WTC11 (cell line): ENCODE data around the gene SFMBT1. TPM values are rescaled to one million over a fixed set of nuclear protein-coding genes. Genes with fewer than 3 reads are reported as not detected.
"Not testable (repeated sequence)": the region's sequence is repeated elsewhere in the genome, so short reads cannot be mapped to it uniquely, and the experiment has no call there.

Experiments
- ATAC-seq: fragments of 200-7000 bp; cut with Tn5 transposase; 2 replicates; pipeline ENCODE4 v1.10.0; 2021; ENCODE audit warnings: mild to moderate bottlenecking, moderate library complexity
- CTCF ChIA-PET: fragments of 300-600 bp; sonication (Branson Sonifier 250); formaldehyde crosslinking; loops from one replicate; lab custom pipeline; 2021; ENCODE audit warnings: antibody characterized with exemption; lab: Charles Lee
- POLR2A ChIA-PET: fragments of 350-600 bp; sonication (Branson Sonifier 250); formaldehyde crosslinking; loops from one replicate; lab custom pipeline; 2021; ENCODE audit warnings: antibody characterized with exemption; lab: Charles Lee
- DNase-seq: peaks from one replicate; pipeline ENCODE4 v3.0.0; 2021; ENCODE audit warnings: low spot score
- H3K27ac Mint-ChIP-seq: 2 replicates; pipeline ENCODE4 v1.8.0; 2021; ENCODE audit warnings: mixed read lengths
- H3K27me3 Mint-ChIP-seq: 2 replicates; pipeline ENCODE4 v1.8.0; 2021; ENCODE audit warnings: low read depth, mild to moderate bottlenecking, moderate library complexity, mixed read lengths
- H3K36me3 Mint-ChIP-seq: 2 replicates; pipeline ENCODE4 v1.8.0; 2021; ENCODE audit warnings: mixed read lengths
- H3K4me1 Mint-ChIP-seq: 2 replicates; pipeline ENCODE4 v1.8.0; 2022; ENCODE audit warnings: mixed read lengths
- H3K4me3 Mint-ChIP-seq: 2 replicates; pipeline ENCODE4 v1.8.0; 2021; ENCODE audit warnings: mild to moderate bottlenecking, moderate library complexity, mixed read lengths
- H3K9me3 Mint-ChIP-seq: 2 replicates; pipeline ENCODE4 v1.8.0; 2021; ENCODE audit warnings: mixed read lengths
- ELF4 ChIP-seq: sonication (generic); formaldehyde crosslinking; IDR thresholded peaks from 2 replicates; pipeline ENCODE4 v1.8.1; 2022; ENCODE audit warnings: low read depth, mild to moderate bottlenecking, moderate library complexity, missing genetic modification reagents
- ETV6 ChIP-seq: sonication (generic); formaldehyde crosslinking; IDR thresholded peaks from 2 replicates; pipeline ENCODE4 v1.8.1; 2022; ENCODE audit warnings: mild to moderate bottlenecking, missing genetic modification reagents
- FOXP1 ChIP-seq: sonication (generic); formaldehyde crosslinking; IDR thresholded peaks from 2 replicates; pipeline ENCODE4 v1.8.0; 2022; ENCODE audit warnings: missing genetic modification reagents, mild to moderate bottlenecking, moderate library complexity, borderline replicate concordance
- IRF2 ChIP-seq: sonication (generic); formaldehyde crosslinking; IDR thresholded peaks from 2 replicates; pipeline ENCODE4 v1.8.0; 2022; ENCODE audit warnings: low read depth, missing genetic modification reagents, borderline replicate concordance
- ZNF138 ChIP-seq: sonication (generic); formaldehyde crosslinking; conservative IDR thresholded peaks from 2 replicates; pipeline ENCODE4 v1.8.1; 2022; ENCODE audit warnings: mild to moderate bottlenecking, moderate library complexity, missing genetic modification reagents
- ZNF317 ChIP-seq: sonication (generic); formaldehyde crosslinking; IDR thresholded peaks from 2 replicates; pipeline ENCODE4 v1.8.1; 2023; ENCODE audit warnings: low read depth, mild to moderate bottlenecking, moderate library complexity, missing genetic modification reagents, borderline replicate concordance
- total RNA-seq: library from RNA; stranded (reverse); gene quantifications from 3 replicates; pipeline ENCODE4 v1.2.3, GENCODE V29; 2021
- TF ChIP-seq, protein P1 (sequence below): sonication (generic); formaldehyde crosslinking; IDR thresholded peaks from 2 replicates; pipeline ENCODE4 v1.8.1; 2023; ENCODE audit warnings: mild to moderate bottlenecking, missing genetic modification reagents
- TF ChIP-seq, protein P2 (sequence below): sonication (generic); formaldehyde crosslinking; IDR thresholded peaks from 2 replicates; pipeline ENCODE4 v1.8.1; 2022; ENCODE audit warnings: missing genetic modification reagents, borderline replicate concordance
- TF ChIP-seq, protein P3 (sequence below): sonication (generic); formaldehyde crosslinking; IDR thresholded peaks from 2 replicates; pipeline ENCODE4 v1.8.0; 2022; ENCODE audit warnings: missing genetic modification reagents
- TF ChIP-seq, protein P4 (sequence below): sonication (generic); formaldehyde crosslinking; IDR thresholded peaks from 2 replicates; pipeline ENCODE4 v1.8.0; 2023; ENCODE audit warnings: mild to moderate bottlenecking, missing genetic modification reagents
- TF ChIP-seq, protein P5 (sequence below): fragments of 200-600 bp; IDR thresholded peaks from 2 replicates; pipeline ENCODE4 v1.8.0; 2022; ENCODE audit warnings: antibody characterized with exemption

SFMBT1 gene
- total RNA-seq, 1 experiment from 2014 or later = 20.9 TPM

DNA sequence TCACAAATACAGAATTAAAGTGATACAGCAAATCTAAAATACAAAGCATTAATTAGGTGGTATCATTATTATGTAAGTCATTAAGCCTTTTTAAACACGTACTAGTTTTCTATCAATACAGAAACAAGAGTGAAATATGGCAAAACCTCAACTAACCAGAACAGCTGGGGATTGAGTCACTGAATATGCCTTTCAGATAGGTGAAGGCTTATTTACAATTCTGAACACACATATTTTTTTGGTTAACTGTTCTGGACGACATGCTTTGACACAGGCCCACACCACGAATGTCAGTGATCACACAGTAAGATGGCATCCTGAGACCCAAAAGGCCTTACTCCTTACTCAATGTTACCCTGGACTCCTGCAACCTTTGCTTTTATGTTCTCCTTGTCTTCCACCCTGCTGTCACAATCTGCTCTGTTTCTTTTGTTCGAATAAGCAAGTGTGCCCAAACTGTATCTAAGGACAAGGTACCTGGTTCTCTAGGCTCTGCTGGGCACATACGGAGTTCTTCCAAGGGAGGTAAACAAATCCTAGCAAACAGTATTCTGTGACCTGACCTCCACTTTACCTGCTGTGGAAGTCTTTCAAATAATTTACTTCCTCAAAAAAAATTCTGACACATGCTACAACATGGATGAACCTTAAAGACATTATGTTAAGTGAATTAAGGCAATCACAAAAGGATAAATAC, 7.0 kb downstream of the SFMBT1 start:
- Mint-ChIP-seq H3K27me3 (peaks cover 6% of the 10 kb centered on the region), H3K27ac (no peak overlapping the region; the same call in 1 of the 2 replicates), H3K9me3 (no peaks in the 10 kb centered on the region), H3K4me3 (no peak overlapping the region), H3K36me3 (no peaks in the 10 kb centered on the region), H3K4me1 (peaks cover 25% of the 10 kb centered on the region)
- CTCF ChIA-PET = interaction anchor here (0.6 kb wide), 1 partner anchor 10 kb away, joined by 3 read pairs; no protein-coding TSS in a partner anchor
- ATAC-seq (no peak), DNase-seq (no peak)
- POLR2A ChIA-PET = no interaction called here
- TF ChIP-seq, protein P1, sequence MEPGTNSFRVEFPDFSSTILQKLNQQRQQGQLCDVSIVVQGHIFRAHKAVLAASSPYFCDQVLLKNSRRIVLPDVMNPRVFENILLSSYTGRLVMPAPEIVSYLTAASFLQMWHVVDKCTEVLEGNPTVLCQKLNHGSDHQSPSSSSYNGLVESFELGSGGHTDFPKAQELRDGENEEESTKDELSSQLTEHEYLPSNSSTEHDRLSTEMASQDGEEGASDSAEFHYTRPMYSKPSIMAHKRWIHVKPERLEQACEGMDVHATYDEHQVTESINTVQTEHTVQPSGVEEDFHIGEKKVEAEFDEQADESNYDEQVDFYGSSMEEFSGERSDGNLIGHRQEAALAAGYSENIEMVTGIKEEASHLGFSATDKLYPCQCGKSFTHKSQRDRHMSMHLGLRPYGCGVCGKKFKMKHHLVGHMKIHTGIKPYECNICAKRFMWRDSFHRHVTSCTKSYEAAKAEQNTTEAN (CRISPR knock-in tag) = no peak
- TF ChIP-seq ZNF138 (CRISPR knock-in tag) = no peak
- TF ChIP-seq, protein P2, sequence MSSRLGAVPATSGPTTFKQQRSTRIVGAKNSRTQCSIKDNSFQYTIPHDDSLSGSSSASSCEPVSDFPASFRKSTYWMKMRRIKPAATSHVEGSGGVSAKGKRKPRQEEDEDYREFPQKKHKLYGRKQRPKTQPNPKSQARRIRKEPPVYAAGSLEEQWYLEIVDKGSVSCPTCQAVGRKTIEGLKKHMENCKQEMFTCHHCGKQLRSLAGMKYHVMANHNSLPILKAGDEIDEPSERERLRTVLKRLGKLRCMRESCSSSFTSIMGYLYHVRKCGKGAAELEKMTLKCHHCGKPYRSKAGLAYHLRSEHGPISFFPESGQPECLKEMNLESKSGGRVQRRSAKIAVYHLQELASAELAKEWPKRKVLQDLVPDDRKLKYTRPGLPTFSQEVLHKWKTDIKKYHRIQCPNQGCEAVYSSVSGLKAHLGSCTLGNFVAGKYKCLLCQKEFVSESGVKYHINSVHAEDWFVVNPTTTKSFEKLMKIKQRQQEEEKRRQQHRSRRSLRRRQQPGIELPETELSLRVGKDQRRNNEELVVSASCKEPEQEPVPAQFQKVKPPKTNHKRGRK (CRISPR knock-in tag) = no peak
- TF ChIP-seq ELF4 = no peak
- TF ChIP-seq, protein P3, sequence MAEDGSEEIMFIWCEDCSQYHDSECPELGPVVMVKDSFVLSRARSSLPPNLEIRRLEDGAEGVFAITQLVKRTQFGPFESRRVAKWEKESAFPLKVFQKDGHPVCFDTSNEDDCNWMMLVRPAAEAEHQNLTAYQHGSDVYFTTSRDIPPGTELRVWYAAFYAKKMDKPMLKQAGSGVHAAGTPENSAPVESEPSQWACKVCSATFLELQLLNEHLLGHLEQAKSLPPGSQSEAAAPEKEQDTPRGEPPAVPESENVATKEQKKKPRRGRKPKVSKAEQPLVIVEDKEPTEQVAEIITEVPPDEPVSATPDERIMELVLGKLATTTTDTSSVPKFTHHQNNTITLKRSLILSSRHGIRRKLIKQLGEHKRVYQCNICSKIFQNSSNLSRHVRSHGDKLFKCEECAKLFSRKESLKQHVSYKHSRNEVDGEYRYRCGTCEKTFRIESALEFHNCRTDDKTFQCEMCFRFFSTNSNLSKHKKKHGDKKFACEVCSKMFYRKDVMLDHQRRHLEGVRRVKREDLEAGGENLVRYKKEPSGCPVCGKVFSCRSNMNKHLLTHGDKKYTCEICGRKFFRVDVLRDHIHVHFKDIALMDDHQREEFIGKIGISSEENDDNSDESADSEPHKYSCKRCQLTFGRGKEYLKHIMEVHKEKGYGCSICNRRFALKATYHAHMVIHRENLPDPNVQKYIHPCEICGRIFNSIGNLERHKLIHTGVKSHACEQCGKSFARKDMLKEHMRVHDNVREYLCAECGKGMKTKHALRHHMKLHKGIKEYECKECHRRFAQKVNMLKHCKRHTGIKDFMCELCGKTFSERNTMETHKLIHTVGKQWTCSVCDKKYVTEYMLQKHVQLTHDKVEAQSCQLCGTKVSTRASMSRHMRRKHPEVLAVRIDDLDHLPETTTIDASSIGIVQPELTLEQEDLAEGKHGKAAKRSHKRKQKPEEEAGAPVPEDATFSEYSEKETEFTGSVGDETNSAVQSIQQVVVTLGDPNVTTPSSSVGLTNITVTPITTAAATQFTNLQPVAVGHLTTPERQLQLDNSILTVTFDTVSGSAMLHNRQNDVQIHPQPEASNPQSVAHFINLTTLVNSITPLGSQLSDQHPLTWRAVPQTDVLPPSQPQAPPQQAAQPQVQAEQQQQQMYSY (CRISPR knock-in tag) = no peak
- no peak for TF ChIP-seq FOXP1 (CRISPR knock-in tag)
- TF ChIP-seq ETV6 (CRISPR knock-in tag) = no peak
- TF ChIP-seq IRF2 (CRISPR knock-in tag) = no peak
- no peak for TF ChIP-seq ZNF317
- TF ChIP-seq, protein P4, sequence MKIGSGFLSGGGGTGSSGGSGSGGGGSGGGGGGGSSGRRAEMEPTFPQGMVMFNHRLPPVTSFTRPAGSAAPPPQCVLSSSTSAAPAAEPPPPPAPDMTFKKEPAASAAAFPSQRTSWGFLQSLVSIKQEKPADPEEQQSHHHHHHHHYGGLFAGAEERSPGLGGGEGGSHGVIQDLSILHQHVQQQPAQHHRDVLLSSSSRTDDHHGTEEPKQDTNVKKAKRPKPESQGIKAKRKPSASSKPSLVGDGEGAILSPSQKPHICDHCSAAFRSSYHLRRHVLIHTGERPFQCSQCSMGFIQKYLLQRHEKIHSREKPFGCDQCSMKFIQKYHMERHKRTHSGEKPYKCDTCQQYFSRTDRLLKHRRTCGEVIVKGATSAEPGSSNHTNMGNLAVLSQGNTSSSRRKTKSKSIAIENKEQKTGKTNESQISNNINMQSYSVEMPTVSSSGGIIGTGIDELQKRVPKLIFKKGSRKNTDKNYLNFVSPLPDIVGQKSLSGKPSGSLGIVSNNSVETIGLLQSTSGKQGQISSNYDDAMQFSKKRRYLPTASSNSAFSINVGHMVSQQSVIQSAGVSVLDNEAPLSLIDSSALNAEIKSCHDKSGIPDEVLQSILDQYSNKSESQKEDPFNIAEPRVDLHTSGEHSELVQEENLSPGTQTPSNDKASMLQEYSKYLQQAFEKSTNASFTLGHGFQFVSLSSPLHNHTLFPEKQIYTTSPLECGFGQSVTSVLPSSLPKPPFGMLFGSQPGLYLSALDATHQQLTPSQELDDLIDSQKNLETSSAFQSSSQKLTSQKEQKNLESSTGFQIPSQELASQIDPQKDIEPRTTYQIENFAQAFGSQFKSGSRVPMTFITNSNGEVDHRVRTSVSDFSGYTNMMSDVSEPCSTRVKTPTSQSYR (CRISPR knock-in tag) = no peak

DNA sequence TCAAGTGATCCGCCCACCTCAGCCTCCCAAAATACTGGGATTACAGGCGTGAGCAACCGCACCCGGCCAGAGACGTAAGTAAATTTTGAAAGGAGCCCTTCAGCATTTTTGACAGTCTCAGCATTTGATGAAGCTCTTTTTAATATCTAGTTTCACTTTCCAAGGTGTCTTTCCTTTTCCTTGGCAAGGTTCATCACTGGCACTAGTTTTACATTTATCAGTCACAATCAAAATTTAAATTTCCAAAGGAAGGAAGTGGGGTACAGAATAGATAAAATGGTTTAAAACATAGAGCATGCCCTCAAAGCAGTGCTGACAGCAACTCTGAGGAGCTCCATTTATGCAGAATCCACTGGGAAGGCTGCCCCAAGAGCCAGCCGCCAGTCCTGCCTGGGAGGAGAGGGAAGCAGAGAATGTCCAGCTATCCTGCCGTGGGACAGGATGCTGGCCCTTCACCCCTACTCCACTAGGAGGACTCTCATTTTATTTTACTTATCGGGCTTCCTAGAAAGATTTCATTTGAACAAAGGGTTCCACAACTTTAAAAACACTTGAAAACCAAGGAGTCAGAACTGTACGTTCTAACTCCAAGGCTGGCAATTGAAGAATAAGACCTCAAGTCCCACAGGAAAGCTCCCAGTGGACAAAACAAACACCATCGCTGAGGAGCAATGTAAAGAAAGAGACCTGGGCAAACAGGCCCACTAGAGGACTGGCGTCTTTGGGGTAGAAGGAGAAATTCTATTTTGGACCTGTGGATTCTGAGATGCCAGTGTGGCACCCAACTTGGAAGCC, 9.9 kb downstream of the SFMBT1 start:
- ATAC-seq = peak; percentile 76
- Mint-ChIP-seq H3K4me3 (no peak overlapping the region), H3K36me3 (no peaks in the 10 kb centered on the region), H3K27ac (no peak overlapping the region), H3K27me3 (no peaks in the 10 kb centered on the region), H3K9me3 (no peaks in the 10 kb centered on the region), H3K4me1 (peaks cover 17% of the 10 kb centered on the region)
- TF ChIP-seq, protein P4 (CRISPR knock-in tag) = no peak
- TF ChIP-seq, protein P5, sequence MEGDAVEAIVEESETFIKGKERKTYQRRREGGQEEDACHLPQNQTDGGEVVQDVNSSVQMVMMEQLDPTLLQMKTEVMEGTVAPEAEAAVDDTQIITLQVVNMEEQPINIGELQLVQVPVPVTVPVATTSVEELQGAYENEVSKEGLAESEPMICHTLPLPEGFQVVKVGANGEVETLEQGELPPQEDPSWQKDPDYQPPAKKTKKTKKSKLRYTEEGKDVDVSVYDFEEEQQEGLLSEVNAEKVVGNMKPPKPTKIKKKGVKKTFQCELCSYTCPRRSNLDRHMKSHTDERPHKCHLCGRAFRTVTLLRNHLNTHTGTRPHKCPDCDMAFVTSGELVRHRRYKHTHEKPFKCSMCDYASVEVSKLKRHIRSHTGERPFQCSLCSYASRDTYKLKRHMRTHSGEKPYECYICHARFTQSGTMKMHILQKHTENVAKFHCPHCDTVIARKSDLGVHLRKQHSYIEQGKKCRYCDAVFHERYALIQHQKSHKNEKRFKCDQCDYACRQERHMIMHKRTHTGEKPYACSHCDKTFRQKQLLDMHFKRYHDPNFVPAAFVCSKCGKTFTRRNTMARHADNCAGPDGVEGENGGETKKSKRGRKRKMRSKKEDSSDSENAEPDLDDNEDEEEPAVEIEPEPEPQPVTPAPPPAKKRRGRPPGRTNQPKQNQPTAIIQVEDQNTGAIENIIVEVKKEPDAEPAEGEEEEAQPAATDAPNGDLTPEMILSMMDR = 0 out of 2 replicates have a peak, but pooled peaks have one; percentile 11
- peak; percentile 23 for DNase-seq
- CTCF ChIA-PET = interaction anchor here (0.6 to 2.8 kb wide), 9 partner anchors 8 to 243 kb away, joined by 3 to 8 read pairs (median 3); no protein-coding TSS in a partner anchor
- POLR2A ChIA-PET = no interaction called here

DNA sequence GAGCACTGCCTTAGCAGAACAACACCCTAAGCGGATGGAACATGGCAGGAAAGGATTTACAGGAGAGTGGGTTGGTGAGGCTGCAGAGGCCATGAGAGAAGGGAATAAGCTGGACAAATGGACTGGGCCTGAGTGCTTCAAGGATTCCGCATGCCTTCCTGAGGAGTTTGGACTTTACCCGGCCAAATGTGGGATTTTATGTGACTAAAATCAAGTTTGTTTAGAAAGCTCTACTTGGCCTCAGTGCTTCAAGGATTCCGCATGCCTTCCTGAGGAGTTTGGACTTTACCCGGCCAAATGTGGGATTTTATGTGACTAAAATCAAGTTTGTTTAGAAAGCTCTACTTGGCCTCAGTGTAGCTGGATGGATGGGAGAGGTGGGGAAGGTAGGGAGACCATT, 10.9 kb downstream of the SFMBT1 start:
- H3K36me3 Mint-ChIP-seq, POLR2A ChIA-PET: not testable (repeated sequence)
- CTCF ChIA-PET = interaction anchor here (2.8 kb wide), 1 partner anchor 12 kb away, joined by 8 read pairs; no protein-coding TSS in a partner anchor

More for the DNA sequence above, 10.9 kb downstream of the SFMBT1 start:
- not testable (repeated sequence) for ATAC-seq, H3K4me3 Mint-ChIP-seq, DNase-seq, H3K27ac Mint-ChIP-seq, H3K27me3 Mint-ChIP-seq, H3K9me3 Mint-ChIP-seq
- peaks cover 27% of the 10 kb centered on the region for H3K4me1 Mint-ChIP-seq
